Dendritic cell treated with granulocyte-macrophage colony-stimulating factor and Interleukin-4, amounts not matched to agents 40 ng/mL and 50 ng/mL, for 4 days (primary cell): ENCODE measurements around the gene SETD1B.

Experiments used
- H3K27ac Mint-ChIP-seq: one replicate; pipeline ENCODE4 v1.8.0; 2022; ENCODE audit warnings: mild to moderate bottlenecking, mixed read lengths
- H3K27me3 Mint-ChIP-seq: one replicate; pipeline ENCODE4 v1.8.0; 2022; ENCODE audit warnings: mild to moderate bottlenecking, mixed read lengths
- H3K36me3 Mint-ChIP-seq: one replicate; pipeline ENCODE4 v1.8.0; 2022; ENCODE audit warnings: low read depth, mixed read lengths
- H3K4me1 Mint-ChIP-seq: one replicate; pipeline ENCODE4 v1.8.0; 2022; ENCODE audit warnings: low read depth, mixed read lengths
- H3K4me3 Mint-ChIP-seq: one replicate; pipeline ENCODE4 v1.8.0; 2022; ENCODE audit warnings: mild to moderate bottlenecking, moderate library complexity, mixed read lengths
- H3K9me3 Mint-ChIP-seq: one replicate; pipeline ENCODE4 v1.8.0; 2022; ENCODE audit warnings: mixed read lengths
- intact Hi-C: fragments of 100-400 bp; cut with micrococcal nuclease; formaldehyde crosslinking; loops from one replicate; pipeline ENCODE4 v1.15.0; 2022

SETD1B gene

DNA sequence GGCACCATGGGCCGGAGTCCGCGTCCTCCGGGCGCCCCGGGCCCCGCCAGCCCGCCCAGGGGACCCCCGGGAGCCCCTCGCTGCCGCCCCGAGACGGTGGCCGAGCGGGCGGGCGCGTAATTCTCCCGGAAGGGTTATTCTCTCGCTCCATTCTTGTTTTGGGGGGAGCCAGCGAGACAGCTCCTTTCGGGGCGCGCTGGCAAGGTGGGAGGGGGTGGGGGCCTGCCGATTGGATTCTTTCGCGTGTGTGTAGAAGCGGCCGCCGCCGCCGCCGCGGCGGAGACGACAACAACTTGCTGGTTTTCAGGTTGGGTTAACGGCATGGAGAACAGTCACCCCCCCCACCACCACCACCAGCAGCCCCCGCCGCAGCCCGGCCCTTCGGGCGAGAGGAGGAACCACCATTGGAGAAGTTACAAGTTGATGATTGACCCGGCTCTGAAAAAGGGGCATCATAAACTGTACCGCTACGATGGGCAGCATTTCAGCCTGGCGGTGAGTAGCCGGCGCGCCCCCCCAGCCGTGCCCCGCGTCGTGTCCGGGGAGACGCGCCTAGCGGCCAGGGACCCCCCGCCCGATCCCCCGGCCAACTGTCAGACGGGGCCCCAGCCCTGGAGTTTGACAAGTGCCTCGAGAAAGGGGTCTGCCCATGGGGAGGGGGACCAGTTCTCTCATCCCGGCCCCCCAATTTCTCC, 755 bp downstream of the SETD1B start:
- H3K36me3 Mint-ChIP-seq: peaks cover 92% of the 10 kb centered on the region
- H3K9me3 Mint-ChIP-seq: no peaks in the 10 kb centered on the region
- peaks cover 39% of the 10 kb centered on the region for H3K4me1 Mint-ChIP-seq
- H3K4me3 Mint-ChIP-seq: peak overlapping the region; percentile 99
- peak overlapping the region; percentile 100 for H3K27ac Mint-ChIP-seq
- intact Hi-C loops: no loop called here
- no peaks in the 10 kb centered on the region for H3K27me3 Mint-ChIP-seq

DNA sequence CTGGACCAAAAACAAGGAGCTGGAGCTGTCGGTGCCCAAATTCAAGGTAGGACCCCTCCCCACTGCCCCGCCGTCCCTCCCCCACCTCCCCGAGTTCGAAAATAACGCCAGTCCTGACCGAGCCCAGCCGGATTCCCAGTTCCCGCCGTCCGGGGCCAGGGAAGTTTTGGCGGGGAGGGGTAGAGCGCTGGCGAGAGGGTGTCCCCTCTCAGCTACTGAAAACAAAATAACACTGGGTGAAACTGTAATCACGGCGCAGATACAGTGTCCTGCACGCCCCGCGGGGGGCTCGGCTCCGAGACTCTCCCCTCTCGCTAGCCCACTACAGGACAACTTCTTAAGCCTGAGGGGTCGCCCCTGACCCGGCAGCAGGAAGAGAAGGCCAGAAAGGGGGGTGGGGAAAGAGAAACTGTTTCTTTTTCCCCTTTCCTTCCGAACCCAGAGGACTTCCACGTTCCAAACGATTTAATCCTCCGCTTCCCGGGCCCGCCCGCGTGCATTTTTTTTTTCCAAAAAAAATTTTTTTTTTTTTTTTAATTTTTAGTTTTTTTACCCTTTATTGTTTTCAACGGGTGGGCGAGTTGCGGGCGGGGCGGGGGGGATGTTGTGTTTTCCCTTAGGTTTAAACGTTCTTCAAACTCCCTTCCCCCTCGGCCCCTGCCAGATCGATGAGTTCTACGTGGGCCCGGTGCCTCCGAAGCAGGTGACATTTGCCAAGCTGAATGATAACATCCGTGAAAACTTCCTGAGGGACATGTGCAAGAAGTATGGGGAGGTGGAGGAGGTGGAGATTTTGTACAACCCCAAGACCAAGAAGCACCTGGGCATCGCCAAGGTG, 1.6 kb downstream of the SETD1B start:
- Mint-ChIP-seq H3K27ac (peak overlapping the region; percentile 100), H3K4me3 (peak overlapping the region; percentile 99), H3K27me3 (no peaks in the 10 kb centered on the region), H3K9me3 (no peaks in the 10 kb centered on the region), H3K36me3 (peaks cover 95% of the 10 kb centered on the region), H3K4me1 (peaks cover 47% of the 10 kb centered on the region)
- intact Hi-C loops: no loop called here

DNA sequence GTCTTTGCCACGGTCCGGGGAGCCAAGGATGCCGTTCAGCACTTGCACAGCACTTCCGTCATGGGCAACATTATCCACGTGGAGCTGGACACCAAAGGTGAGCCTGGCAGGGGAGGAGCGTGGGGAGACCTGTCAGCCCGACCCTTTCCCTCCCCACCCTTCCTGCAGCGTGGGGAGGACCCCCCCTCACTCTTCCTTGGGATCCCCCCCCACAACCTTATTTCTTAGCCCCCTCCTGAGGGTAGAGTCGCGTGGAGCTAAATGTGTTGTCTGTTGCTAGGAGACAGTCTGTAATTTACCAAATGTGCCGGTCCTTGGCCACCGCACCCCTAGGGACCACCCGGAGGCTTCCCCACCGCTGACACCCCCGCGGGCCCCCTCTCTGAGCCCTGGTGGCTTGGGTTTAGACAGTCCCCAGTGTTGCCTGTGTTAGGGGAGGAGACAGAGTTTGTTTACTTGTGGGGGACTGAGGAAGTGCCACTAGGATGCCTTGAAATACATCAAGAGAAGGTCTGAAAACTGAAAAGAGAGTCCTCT, 2.3 kb downstream of the SETD1B start:
- intact Hi-C loops: no loop called here
- peak overlapping the region; percentile 99 for H3K4me3 Mint-ChIP-seq
- no peaks in the 10 kb centered on the region for H3K9me3 Mint-ChIP-seq
- peak overlapping the region; percentile 100 for H3K27ac Mint-ChIP-seq
- H3K36me3 Mint-ChIP-seq: peaks cover 97% of the 10 kb centered on the region
- H3K27me3 Mint-ChIP-seq: no peaks in the 10 kb centered on the region
- H3K4me1 Mint-ChIP-seq: peaks cover 54% of the 10 kb centered on the region

DNA sequence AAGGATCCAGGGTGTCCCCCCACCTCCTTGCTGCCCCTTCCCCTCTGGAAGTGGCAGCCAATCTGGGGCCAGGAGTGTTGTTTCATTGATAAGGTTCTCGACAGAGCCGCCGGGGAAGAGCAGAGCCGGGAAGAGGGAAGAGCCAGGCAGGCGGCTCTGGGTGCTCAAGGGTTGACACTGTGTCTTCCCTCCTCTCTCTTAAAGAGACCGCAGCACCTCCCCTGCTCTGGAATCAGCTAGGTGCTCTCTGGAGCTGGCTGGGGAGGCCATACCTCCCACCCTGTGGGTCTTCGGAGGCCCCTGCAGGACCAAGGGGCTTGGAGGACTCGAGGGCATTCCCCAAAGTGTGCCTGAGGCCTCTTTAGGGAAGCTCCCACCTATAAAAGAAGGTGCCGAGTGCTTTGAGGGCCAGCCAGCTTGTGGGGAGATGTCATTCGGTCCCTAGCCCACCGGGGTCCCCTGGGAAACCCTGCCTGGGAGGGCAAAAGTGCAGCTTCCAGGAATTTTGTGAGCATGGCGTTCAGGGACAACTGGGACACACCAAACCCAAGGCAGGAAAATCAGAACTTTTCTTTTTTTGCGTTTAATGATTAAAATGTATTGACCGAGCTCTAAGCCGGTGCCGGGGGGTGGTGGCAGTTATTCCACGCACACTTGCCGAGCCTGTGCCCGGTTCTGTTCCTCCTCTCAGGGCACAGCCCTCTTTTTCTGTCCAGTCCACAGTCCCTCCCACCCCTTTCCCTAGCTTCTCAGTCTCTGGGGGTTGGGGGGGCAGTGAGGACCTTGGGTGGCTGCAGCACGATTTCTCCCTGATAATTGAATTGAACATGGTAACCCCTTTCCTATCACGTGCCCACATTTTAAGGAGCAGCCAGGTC, 3.0 kb downstream of the SETD1B start:
- intact Hi-C loops: no loop called here
- H3K27ac Mint-ChIP-seq: peak overlapping the region; percentile 100
- H3K36me3 Mint-ChIP-seq: peaks cover 97% of the 10 kb centered on the region
- peaks cover 61% of the 10 kb centered on the region for H3K4me1 Mint-ChIP-seq
- H3K27me3 Mint-ChIP-seq: no peaks in the 10 kb centered on the region
- H3K4me3 Mint-ChIP-seq: peak overlapping the region; percentile 99
- H3K9me3 Mint-ChIP-seq: no peaks in the 10 kb centered on the region

DNA sequence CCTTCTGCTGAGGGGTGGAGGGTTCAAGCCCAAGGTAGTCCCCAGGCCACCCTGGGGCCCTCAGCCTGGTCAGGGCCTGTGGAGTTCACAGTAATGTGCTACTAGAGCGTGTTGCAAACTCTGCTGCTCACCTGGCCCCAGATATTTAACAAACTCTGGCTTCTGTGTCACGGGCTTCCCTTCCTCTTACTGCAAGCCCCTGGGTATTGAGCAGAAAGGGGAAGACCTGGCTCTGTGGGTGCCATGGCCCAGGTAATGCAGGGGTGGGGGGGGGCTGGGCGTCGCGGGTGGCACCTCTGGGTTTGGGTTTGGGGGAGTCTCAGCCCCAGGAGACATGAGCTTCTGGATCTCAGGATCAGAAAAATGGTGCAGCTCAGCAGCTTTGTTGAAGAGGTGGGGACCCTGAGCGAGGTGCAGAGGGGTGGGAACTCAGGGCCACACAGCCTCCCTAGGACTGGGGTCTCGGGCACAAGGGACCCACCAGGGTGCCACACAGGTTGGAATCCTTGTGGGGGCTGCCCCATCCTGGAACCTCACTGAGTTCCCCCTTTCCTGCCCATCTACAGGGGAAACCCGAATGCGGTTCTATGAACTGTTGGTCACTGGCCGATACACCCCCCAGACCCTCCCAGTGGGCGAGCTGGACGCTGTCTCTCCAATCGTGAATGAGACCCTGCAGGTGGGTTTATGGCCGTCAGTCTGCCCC, 4.0 kb downstream of the SETD1B start:
- Mint-ChIP-seq H3K36me3 (peaks cover 97% of the 10 kb centered on the region), H3K9me3 (no peaks in the 10 kb centered on the region), H3K4me1 (peaks cover 69% of the 10 kb centered on the region), H3K27me3 (no peaks in the 10 kb centered on the region), H3K27ac (peak overlapping the region; percentile 51), H3K4me3 (no peak overlapping the region)
- intact Hi-C loops: no loop called here

DNA sequence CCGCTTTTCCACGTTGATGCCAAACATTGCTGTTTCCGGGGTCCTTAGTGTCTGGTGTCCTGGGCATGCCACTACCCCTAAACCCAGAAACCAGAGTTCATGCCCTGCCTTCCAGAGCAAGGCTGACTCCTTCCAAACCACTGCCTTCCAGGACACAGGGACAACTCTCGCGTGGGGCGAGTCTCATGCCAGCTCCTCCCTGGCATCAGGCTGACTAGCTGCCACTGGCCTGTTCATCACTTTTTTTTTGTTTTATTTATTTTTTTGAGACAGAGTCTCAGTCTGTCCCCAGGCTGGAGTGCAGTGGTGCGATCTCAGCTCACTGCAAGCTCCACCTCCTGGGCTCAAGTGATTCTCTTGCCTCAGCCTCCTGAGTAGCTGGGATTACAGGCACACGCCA, 4.8 kb downstream of the SETD1B start:
- Mint-ChIP-seq H3K27me3 (no peaks in the 10 kb centered on the region), H3K4me3 (no peak overlapping the region), H3K4me1 (peaks cover 77% of the 10 kb centered on the region), H3K9me3 (no peaks in the 10 kb centered on the region), H3K27ac (peak overlapping the region; percentile 51), H3K36me3 (peaks cover 97% of the 10 kb centered on the region)
- intact Hi-C loops: no loop called here

DNA sequence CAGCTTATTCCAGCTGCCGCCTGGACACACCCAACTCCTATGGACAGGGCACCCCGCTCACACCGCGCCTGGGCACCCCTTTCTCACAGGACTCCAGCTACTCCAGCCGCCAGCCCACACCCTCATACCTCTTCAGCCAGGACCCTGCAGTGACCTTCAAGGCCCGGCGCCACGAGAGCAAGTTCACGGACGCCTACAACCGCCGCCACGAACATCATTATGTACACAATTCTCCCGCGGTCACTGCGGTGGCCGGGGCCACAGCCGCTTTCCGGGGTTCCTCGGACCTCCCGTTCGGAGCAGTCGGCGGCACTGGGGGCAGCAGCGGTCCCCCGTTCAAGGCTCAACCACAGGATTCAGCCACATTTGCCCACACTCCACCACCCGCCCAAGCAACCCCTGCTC, 5.9 kb downstream of the SETD1B start:
- H3K27ac Mint-ChIP-seq: peak overlapping the region; percentile 30
- peaks cover 80% of the 10 kb centered on the region for H3K4me1 Mint-ChIP-seq
- H3K36me3 Mint-ChIP-seq: peaks cover 99% of the 10 kb centered on the region
- intact Hi-C loops: loop anchor here (5.0 kb wide), 1 partner anchor 78 kb away; the partner anchor contains the start of gene PSMD9
- H3K4me3 Mint-ChIP-seq: no peak overlapping the region
- no peaks in the 10 kb centered on the region for H3K9me3 Mint-ChIP-seq
- no peaks in the 10 kb centered on the region for H3K27me3 Mint-ChIP-seq

DNA sequence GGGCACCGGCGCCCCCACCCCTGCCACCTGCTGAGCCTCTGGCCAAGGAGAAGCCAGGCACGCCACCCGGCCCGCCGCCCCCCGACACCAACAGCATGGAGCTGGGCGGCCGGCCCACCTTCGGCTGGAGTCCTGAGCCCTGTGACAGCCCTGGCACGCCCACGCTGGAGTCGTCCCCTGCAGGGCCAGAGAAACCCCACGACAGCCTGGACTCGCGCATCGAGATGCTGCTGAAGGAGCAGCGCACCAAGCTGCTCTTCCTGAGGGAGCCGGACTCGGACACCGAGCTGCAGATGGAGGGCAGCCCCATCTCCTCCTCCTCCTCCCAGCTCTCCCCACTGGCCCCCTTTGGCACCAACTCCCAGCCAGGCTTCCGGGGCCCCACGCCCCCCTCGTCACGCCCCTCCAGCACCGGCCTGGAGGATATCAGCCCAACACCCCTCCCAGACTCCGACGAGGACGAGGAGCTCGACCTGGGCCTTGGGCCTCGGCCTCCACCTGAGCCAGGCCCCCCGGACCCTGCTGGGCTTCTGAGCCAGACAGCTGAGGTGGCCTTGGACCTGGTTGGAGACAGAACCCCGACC, 6.5 kb downstream of the SETD1B start:
- H3K27me3 Mint-ChIP-seq: no peaks in the 10 kb centered on the region
- peak overlapping the region; percentile 76 for H3K27ac Mint-ChIP-seq
- H3K9me3 Mint-ChIP-seq: no peaks in the 10 kb centered on the region
- intact Hi-C loops: loop anchor here (5.0 kb wide), 1 partner anchor 77 kb away; the partner anchor contains the start of gene PSMD9
- no peak overlapping the region for H3K4me3 Mint-ChIP-seq
- peaks cover 99% of the 10 kb centered on the region for H3K36me3 Mint-ChIP-seq
- H3K4me1 Mint-ChIP-seq: peaks cover 80% of the 10 kb centered on the region

DNA sequence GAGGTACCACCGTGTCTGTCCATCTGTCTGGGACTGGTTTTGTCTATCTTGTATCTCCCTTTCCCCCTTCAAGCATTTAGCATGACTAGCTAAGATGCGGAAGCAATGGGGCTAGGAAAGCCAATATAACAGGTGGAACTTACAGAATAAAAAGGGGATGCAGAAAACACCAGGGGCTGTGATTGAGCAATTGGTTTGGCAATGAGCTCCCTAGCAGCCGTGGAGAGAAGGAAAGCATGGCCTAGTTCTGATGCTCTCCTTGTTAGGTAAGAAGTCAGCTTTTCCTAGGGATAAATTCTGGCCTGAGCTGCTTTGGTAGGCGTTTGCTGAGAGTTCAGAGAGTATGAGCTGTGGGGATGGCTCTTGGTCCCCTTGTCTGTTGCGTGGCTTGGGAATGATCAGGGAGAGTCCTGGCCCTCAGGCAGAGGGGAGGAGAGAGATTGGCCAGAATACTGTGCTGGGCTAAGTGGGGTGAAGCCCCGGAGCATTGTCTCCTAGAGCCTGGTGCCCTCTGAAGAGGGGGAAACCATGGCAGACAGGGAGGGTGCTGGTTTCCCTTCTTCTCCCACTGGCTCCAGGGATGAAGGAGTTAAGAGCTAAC, 7.1 kb downstream of the SETD1B start:
- intact Hi-C loops: loop anchor here (5.0 kb wide), 1 partner anchor 76 kb away; the partner anchor contains the start of gene PSMD9
- Mint-ChIP-seq H3K27ac (peak overlapping the region; percentile 76), H3K36me3 (peaks cover 99% of the 10 kb centered on the region), H3K4me1 (peaks cover 76% of the 10 kb centered on the region), H3K27me3 (no peaks in the 10 kb centered on the region), H3K9me3 (no peaks in the 10 kb centered on the region), H3K4me3 (peak overlapping the region; percentile 82)

DNA sequence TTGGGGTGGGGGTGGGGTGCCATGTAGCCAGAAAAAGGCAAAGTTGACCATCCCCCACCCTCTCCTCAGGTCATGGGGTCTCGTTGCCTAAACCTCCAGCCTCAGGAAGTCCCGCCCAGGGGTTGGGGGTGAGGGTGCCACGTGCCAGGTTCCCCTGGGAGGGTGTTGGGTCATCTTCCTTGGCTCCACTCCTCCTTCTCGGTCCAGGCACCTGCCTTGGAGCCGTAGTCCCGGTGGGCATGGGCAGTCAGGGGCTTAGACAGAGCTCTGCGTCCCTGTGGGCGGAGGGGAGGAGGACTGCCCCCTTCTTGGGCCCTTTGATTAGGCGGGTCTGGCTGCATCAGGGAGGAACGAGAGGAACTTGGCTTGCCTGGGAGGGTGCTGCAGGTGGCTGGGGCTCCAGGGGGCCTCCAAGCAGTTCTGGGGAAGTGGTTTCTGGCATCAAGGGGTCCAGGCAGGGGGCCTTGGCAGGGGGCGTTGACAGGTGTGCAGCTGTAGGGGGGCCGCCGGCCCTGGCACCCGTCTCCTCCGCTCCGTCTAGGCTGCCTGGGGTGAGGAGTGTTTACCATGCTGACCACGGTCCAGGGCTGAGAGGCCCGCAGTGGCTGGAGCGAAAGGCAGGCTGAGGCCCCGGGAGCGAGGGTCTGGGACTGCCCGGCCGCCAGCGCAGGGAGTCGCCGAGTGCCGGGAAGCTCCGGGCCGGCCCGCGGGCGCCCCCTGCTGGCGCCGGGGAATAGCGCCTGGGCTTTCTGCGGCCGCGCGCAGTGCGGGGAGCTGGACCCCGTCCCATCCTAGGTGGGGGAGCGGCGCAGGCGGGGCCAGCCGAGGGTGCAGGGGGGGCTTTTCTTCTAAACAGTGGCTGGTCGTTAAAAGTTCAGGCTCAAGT, 7.9 kb downstream of the SETD1B start:
- Mint-ChIP-seq H3K27me3 (no peaks in the 10 kb centered on the region), H3K4me1 (peaks cover 69% of the 10 kb centered on the region), H3K36me3 (peaks cover 99% of the 10 kb centered on the region), H3K9me3 (no peaks in the 10 kb centered on the region), H3K4me3 (peak overlapping the region; percentile 82), H3K27ac (peak overlapping the region; percentile 76)
- intact Hi-C loops: loop anchor here (1.0 to 5.0 kb wide), 4 partner anchors 16 to 114 kb away; partner anchors contain the start of gene PSMD9

DNA sequence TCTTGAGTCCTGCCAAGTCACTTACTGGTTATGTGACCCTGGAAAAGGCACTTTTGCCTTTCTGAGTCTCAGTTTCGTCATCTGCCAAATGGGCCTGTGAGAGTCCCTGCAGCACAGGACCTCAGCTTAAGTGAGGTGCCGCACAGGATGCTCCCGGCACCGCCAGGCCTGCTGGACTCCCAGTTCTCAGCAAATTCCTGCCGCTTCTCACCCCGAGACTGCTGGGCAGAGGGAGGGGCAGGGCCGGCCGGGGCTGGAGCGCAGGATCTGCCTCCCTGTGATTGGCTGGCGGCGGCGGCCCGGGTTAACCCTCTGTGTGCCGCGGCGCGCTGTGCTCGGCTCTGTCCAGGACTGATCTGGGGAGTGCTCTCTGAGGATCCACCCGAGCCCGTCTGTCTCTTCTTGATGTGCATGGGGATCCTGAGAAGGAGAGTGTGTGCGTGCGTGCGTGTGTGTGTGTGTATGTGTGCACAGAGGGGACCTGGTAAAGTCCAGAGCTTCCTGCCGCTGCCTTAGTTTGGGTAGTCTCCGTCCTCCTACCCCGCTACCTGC, 8.6 kb downstream of the SETD1B start:
- H3K36me3 Mint-ChIP-seq: peaks cover 99% of the 10 kb centered on the region
- peak overlapping the region; percentile 76 for H3K27ac Mint-ChIP-seq
- H3K9me3 Mint-ChIP-seq: no peaks in the 10 kb centered on the region
- H3K4me3 Mint-ChIP-seq: peak overlapping the region; percentile 82
- intact Hi-C loops: loop anchor here (1.0 to 5.0 kb wide), 4 partner anchors 17 to 115 kb away; partner anchors contain the start of gene PSMD9
- H3K27me3 Mint-ChIP-seq: no peaks in the 10 kb centered on the region
- H3K4me1 Mint-ChIP-seq: peaks cover 61% of the 10 kb centered on the region
